Activated naive CD4-positive, alpha-beta T cell treated with anti-CD3 and anti-CD28 coated beads for 36 hours (primary cell): ENCODE results near the gene DNAJA3. TPM values are rescaled to one million over a fixed set of nuclear protein-coding genes. Genes with fewer than 3 reads are reported as not detected.
"Not testable (repeated sequence)": the region's sequence is repeated elsewhere in the genome, so short reads cannot be mapped to it uniquely, and the experiment has no call there.

Experiments
- CTCF ChIA-PET: fragments of 350-600 bp; sonication (Branson Sonifier 250); formaldehyde crosslinking; loops from one replicate; lab custom pipeline; 2021; ENCODE audit warnings: antibody characterized with exemption; lab: Charles Lee
- DNase-seq: peaks from one replicate; pipeline ENCODE4 v3.0.0-alpha.2; 2020
- H3K27ac Mint-ChIP-seq: one replicate; pipeline ENCODE4 v1.8.0; 2021; ENCODE audit warnings: mild to moderate bottlenecking, mixed read lengths
- H3K27me3 Mint-ChIP-seq: one replicate; pipeline ENCODE4 v1.8.0; 2021; ENCODE audit warnings: low read depth, mixed read lengths
- H3K36me3 Mint-ChIP-seq: one replicate; pipeline ENCODE4 v1.8.0; 2021; ENCODE audit warnings: low read depth, mixed read lengths
- H3K4me1 Mint-ChIP-seq: one replicate; pipeline ENCODE4 v1.8.0; 2021; ENCODE audit warnings: low read depth, mixed read lengths
- H3K4me3 Mint-ChIP-seq: one replicate; pipeline ENCODE4 v1.8.0; 2021; ENCODE audit warnings: mild to moderate bottlenecking, moderate library complexity, mixed read lengths
- H3K9me3 Mint-ChIP-seq: one replicate; pipeline ENCODE4 v1.8.0; 2021; ENCODE audit warnings: mixed read lengths
- intact Hi-C: fragments of 100-400 bp; cut with micrococcal nuclease; formaldehyde crosslinking; loops from one replicate; pipeline ENCODE4 v1.15.1; 2023
- total RNA-seq, 2 experiments: library from RNA; stranded (reverse); gene quantifications; one replicate each; pipeline ENCODE4 v1.2.3, GENCODE V29; 2021

DNAJA3 gene
- total RNA-seq, 2 experiments from 2014 or later, result 86.7 to 88.0 TPM

- H3K27ac Mint-ChIP-seq, result no peak overlapping the region
- intact Hi-C loops, result no loop called here
These were observed 35.1 kb upstream of the DNAJA3 start for GRCh38 chr16:4390266-4391260.

DNA sequence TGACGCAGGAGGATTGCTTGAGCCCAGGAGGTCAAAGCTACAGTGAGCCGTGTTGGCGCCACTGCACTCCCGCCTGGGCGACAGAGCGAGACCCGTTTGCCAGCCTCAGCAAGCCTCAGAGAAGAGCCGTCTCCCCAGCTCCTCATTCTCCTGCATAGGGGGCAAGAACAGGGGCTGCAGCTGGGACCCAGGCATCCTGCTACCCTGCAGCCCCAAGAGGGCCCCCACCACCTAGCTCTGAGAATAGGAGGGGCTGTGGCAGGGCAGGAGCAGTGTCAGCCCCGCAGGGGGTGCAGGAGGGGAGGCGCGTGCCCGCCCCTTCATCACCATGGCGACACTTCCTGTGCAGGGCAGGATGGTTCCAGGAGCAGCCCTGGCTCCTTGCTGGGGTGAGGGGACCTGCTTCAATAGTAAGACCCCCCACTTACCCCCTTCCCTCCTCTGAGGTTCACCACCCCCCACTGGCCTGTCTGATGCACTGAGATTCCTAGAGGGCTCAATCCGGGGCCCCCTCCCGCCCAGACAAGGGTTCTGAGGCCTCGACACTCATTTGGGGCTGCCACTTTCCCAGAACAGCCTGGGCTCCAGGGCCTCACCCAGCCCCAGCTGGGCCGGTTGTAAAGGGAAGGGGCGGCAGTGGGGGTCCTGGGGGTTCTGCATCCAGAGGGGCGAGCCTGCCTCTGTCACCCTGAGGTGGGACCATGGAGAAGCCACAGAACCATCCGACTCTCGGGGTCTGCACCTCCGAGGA lies 33.9 kb upstream of the DNAJA3 start:
- Mint-ChIP-seq H3K9me3 (no peaks in the 10 kb centered on the region), H3K27me3 (no peaks in the 10 kb centered on the region), H3K27ac (no peak overlapping the region), H3K4me1 (no peaks in the 10 kb centered on the region), H3K4me3 (no peak overlapping the region), H3K36me3 (no peaks in the 10 kb centered on the region)
- intact Hi-C loops, result no loop called here
- DNase-seq, result no peak
- CTCF ChIA-PET, result interaction anchor here (4.2 kb wide), 1 partner anchor 11 kb away, joined by 25 read pairs; no protein-coding TSS in a partner anchor

More at GRCh38 chr16:4390266-4391260, 35.1 kb upstream of the DNAJA3 start:
- no peaks in the 10 kb centered on the region for H3K36me3 Mint-ChIP-seq
- H3K27me3 Mint-ChIP-seq, result no peaks in the 10 kb centered on the region
- no peak for DNase-seq
- CTCF ChIA-PET, result interaction anchor here (4.2 kb wide), 1 partner anchor 12 kb away, joined by 25 read pairs; no protein-coding TSS in a partner anchor
- no peaks in the 10 kb centered on the region for H3K4me1 Mint-ChIP-seq
- no peaks in the 10 kb centered on the region for H3K9me3 Mint-ChIP-seq
- H3K4me3 Mint-ChIP-seq, result no peak overlapping the region

DNA sequence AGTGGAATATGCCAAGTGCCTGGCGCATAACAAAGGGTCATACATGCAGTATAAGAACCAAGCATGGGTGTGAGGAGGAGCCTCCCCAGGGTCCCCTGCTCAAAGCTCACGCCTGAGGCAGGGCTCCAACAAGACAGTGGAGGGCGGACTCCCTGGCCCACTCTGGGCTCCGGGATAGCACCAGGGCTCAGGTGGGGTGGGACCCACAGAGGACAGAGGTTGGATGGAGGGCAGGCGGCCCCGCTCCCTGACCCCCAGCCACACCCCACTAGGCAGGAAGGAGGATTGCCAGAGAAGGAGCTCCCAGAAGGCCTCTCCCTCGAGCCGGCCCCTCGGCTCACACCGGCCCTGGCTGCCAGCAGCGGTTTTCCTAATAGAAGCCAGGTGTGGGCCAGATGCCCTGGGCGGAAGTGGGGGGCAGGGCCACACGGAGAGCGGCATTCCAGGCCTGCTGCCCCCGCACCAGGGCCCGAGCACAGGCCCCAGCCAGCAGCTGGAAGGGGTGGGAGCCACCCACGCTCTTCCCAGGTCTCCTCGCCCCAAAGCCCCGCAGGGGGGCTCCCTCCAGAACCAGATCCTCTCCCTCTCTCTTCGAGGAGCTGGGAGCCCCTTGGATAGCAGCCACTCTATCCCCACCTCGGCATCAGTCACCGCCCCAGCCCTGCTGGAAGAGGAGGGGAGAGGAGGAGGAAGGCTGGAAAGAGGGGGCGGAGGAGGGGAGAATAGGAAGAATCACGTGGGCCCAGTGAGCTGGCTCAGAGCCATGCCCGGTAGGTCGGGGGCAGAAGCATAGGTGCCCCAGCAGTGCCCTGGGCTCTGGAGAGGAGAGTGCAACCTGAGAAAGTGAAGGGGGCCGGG lies 33.1 kb upstream of the DNAJA3 start:
- intact Hi-C loops, result no loop called here
- DNase-seq, result no peak
- H3K4me3 Mint-ChIP-seq, result no peak overlapping the region
- no peaks in the 10 kb centered on the region for H3K4me1 Mint-ChIP-seq
- no peak overlapping the region for H3K27ac Mint-ChIP-seq
- H3K9me3 Mint-ChIP-seq, result no peaks in the 10 kb centered on the region
- CTCF ChIA-PET, result interaction anchor here (0.6 to 4.2 kb wide), 2 partner anchors 10 to 212 kb away, joined by 3 to 25 read pairs; no protein-coding TSS in a partner anchor
- no peaks in the 10 kb centered on the region for H3K36me3 Mint-ChIP-seq
- no peaks in the 10 kb centered on the region for H3K27me3 Mint-ChIP-seq

DNA sequence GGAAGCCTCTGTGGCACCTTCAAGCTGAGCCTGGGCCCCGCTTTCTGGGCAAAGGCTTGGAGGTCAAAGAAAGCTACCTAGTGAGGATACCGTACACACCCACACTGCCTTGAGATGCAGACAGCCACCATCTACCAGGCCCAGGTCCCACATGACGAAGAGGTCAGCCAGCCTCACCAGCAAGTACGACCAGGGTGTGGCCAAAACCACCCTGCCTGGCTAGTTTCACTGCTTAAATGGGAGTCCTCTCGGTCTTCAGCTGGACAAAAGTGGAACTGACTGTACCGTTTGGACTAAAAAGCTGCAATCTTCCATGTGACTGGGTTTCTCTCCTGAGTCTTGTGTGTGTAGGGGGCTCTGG lies 32.4 kb upstream of the DNAJA3 start:
- no peak overlapping the region for H3K4me3 Mint-ChIP-seq
- no peaks in the 10 kb centered on the region for H3K36me3 Mint-ChIP-seq
- no peak for DNase-seq
- H3K9me3 Mint-ChIP-seq, result no peaks in the 10 kb centered on the region
- H3K27ac Mint-ChIP-seq, result no peak overlapping the region
- no peaks in the 10 kb centered on the region for H3K27me3 Mint-ChIP-seq
- CTCF ChIA-PET, result interaction anchor here (0.6 to 4.2 kb wide), 2 partner anchors 10 to 212 kb away, joined by 3 to 25 read pairs; no protein-coding TSS in a partner anchor
- intact Hi-C loops, result no loop called here
- H3K4me1 Mint-ChIP-seq, result no peaks in the 10 kb centered on the region

GRCh38 chr16:4393850-4394249 lies 31.8 kb upstream of the DNAJA3 start:
- H3K4me1 Mint-ChIP-seq, H3K27ac Mint-ChIP-seq, H3K4me3 Mint-ChIP-seq, H3K36me3 Mint-ChIP-seq, intact Hi-C loops, H3K9me3 Mint-ChIP-seq, H3K27me3 Mint-ChIP-seq, DNase-seq: not testable (repeated sequence)
- CTCF ChIA-PET, result interaction anchor here (4.2 kb wide), 1 partner anchor 9 kb away, joined by 25 read pairs; no protein-coding TSS in a partner anchor

DNA sequence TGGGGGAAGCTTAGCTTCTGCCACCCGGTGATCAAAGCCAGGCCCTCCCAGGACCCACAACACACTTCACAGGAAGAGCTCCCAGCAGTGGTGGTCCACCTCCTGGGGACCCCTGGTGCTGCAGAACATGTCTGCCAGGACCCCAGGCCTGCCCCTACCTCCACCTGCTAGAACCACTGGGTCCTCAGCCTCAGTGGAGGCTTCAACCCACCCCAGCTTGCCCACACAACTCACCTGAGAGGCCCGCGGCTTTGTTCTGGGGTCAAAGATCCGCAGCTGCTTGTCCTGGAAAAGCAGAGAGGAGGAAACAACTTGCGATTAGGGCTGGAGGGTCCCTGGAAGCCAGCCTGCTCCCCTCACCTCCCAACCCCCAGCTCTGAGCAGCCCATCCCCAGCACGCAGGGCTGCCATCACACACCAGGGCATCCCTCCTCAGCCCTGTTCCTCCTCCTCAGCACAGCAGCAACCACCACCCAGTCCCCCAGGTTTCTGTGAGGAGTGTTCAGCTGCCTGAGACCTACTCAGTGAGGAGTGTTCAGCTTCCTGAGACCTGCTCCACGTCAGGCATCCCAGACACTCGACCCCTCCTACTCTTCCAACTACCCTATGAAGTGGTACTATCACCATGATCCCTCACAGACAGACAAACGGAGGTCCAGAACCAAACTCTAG lies 30.5 kb upstream of the DNAJA3 start:
- peaks cover 4% of the 10 kb centered on the region for H3K36me3 Mint-ChIP-seq
- no peaks in the 10 kb centered on the region for H3K9me3 Mint-ChIP-seq
- H3K27ac Mint-ChIP-seq, result no peak overlapping the region
- CTCF ChIA-PET, result interaction anchor here (1.0 to 1.4 kb wide), 2 partner anchors 26 to 36 kb away, joined by 3 to 4 read pairs; no protein-coding TSS in a partner anchor
- no peak for DNase-seq
- intact Hi-C loops, result no loop called here
- H3K4me3 Mint-ChIP-seq, result no peak overlapping the region
- no peaks in the 10 kb centered on the region for H3K27me3 Mint-ChIP-seq
- H3K4me1 Mint-ChIP-seq, result peaks cover 2% of the 10 kb centered on the region

DNA sequence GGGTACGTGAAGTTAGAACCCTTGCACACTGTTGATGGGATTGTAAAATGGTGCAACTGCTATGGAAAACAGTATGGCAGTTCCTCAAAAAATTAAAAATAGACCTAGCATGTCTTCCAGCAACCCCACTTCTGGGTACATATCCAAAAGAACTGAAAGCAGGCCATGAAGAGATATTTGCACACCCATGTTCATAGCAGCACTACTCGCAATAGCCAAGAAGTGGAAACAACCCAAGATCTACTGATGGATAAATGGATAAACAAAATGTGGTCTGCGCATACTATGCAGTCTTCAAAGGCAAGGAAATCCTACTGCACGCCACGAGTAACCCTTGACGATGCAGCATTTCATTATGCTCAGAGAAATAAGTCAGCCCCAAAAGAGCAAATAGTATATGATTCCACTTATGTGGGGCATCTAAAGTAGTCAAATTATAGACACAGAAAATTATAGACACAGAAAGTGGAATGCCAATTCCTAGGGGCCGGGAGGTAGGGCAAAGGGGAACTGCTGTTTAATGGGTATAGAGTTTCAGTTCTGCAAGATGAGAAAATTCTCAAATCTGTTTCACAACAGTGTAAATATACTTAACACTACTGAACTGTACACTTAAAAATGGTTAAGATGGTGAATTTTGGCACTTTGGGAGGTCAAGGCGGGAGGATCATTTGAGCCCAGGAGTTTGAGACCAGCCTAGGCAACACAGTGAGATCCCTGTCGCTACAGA lies 26.5 kb upstream of the DNAJA3 start:
- H3K27ac Mint-ChIP-seq, result no peak overlapping the region

GRCh38 chr16:4401094-4401501 lies 24.6 kb upstream of the DNAJA3 start:
- intact Hi-C loops, result loop anchor here (5.0 kb wide), 1 partner anchor 114 kb away; no protein-coding TSS in a partner anchor
- Mint-ChIP-seq H3K27me3 (no peaks in the 10 kb centered on the region), H3K27ac (no peak overlapping the region), H3K36me3 (peaks cover 16% of the 10 kb centered on the region), H3K9me3 (no peaks in the 10 kb centered on the region), H3K4me3 (no peak overlapping the region), H3K4me1 (peaks cover 2% of the 10 kb centered on the region)
- no peak for DNase-seq
- CTCF ChIA-PET, result interaction anchor here (0.7 to 2.7 kb wide), 3 partner anchors 40 to 254 kb away, joined by 3 to 18 read pairs (median 3); no protein-coding TSS in a partner anchor

More for the DNA sequence above, 26.5 kb upstream of the DNAJA3 start:
- no peaks in the 10 kb centered on the region for H3K9me3 Mint-ChIP-seq
- no peak for DNase-seq
- intact Hi-C loops, result no loop called here
- H3K36me3 Mint-ChIP-seq, result peaks cover 11% of the 10 kb centered on the region
- H3K4me3 Mint-ChIP-seq, result no peak overlapping the region
- peaks cover 2% of the 10 kb centered on the region for H3K4me1 Mint-ChIP-seq
- H3K27me3 Mint-ChIP-seq, result no peaks in the 10 kb centered on the region
- CTCF ChIA-PET, result interaction anchor here (0.7 kb wide), 1 partner anchor 166 kb away, joined by 7 read pairs; no protein-coding TSS in a partner anchor

DNA sequence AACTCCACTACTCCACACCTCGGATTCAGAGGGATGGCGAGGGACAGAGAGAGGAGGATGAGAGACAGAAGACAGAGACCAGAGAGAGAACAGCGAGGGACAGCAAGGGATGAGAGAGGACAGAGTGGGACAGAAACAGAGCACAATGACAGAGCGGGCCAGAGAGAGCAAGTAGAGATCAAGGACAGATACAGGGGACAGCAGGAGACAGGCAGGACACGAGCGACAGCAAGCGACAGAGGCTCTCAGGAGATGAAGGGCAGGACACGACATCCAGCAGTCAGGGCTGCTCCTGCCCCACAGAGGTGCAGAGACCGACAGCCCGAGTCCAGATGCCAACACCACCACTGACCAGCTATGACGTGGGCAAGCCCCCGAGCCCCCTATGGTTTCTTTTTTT lies 24.2 kb upstream of the DNAJA3 start:
- no peak overlapping the region for H3K27ac Mint-ChIP-seq
- peaks cover 2% of the 10 kb centered on the region for H3K4me1 Mint-ChIP-seq
- H3K4me3 Mint-ChIP-seq, result no peak overlapping the region

GRCh38 chr16:4402439-4403132 lies 23.1 kb upstream of the DNAJA3 start:
- Mint-ChIP-seq H3K36me3 (peaks cover 16% of the 10 kb centered on the region), H3K4me1 (peaks cover 2% of the 10 kb centered on the region), H3K9me3 (no peaks in the 10 kb centered on the region), H3K4me3 (no peak overlapping the region), H3K27ac (no peak overlapping the region), H3K27me3 (no peaks in the 10 kb centered on the region)
- intact Hi-C loops, result loop anchor here (1.0 to 5.0 kb wide), 2 partner anchors 43 to 115 kb away; no protein-coding TSS in a partner anchor
- DNase-seq, result peak; percentile 78
- CTCF ChIA-PET, result interaction anchor here (0.5 to 5.0 kb wide), 28 partner anchors 8 to 684 kb away, joined by 3 to 32 read pairs (median 4); partner anchors contain the start of gene CORO7

More for the DNA sequence above, 24.2 kb upstream of the DNAJA3 start:
- intact Hi-C loops, result loop anchor here (5.0 kb wide), 1 partner anchor 114 kb away; no protein-coding TSS in a partner anchor
- H3K27me3 Mint-ChIP-seq, result no peaks in the 10 kb centered on the region
- no peak for DNase-seq
- no peaks in the 10 kb centered on the region for H3K9me3 Mint-ChIP-seq
- peaks cover 16% of the 10 kb centered on the region for H3K36me3 Mint-ChIP-seq
- CTCF ChIA-PET, result interaction anchor here (0.6 to 5.0 kb wide), 11 partner anchors 9 to 255 kb away, joined by 3 to 32 read pairs (median 5); partner anchors contain the start of gene CORO7
